Measurements from ENCODE around the gene GNAT1. TPM values are rescaled to one million over a fixed set of nuclear protein-coding genes. Genes with fewer than 3 reads are reported as not detected.
A peak's percentile ranks its signal among the peaks of the same experiment; 100 is the strongest.

The GNAT1 gene
- total and polyA plus RNA-seq, 2 of the 13 experiments (the other 11 are each of a cell fraction or from before 2014, with no cell fraction given): 0.15 TPM; not detected in 1

- no peak for TF ChIP-seq FOXP4 (CRISPR knock-in tag; IDR thresholded peaks at IDR 0.05)
- TF ChIP-seq TFDP2 (CRISPR knock-in tag; IDR thresholded peaks at IDR 0.05): no peak
- no peak for TF ChIP-seq CTCF (CRISPR knock-in tag; IDR thresholded peaks at IDR 0.05)
- TF ChIP-seq MATR3 (CRISPR knock-in tag; IDR thresholded peaks at IDR 0.05): no peak
- no peak for TF ChIP-seq KLF9 (CRISPR knock-in tag; IDR thresholded peaks at IDR 0.05; ENCODE audit: low read depth)
- TF ChIP-seq TAF15 (IDR thresholded peaks at IDR 0.05; ENCODE audit: low read depth, low read length, poor library complexity, severe bottlenecking): no peak
- no peak for TF ChIP-seq PCBP2 (optimal IDR thresholded peaks at IDR 0.05; ENCODE audit: low read depth, low read length, poor library complexity, severe bottlenecking)
- TF ChIP-seq PRDM15 (CRISPR knock-in tag; IDR thresholded peaks at IDR 0.05): peak; percentile 31; the same call in 1 of the 2 replicates
- peak; percentile 9; the same call in 1 of the 2 replicates for TF ChIP-seq RXRB (CRISPR knock-in tag; IDR thresholded peaks at IDR 0.05; ENCODE audit: borderline replicate concordance)
- 0 out of 2 replicates have a peak, but pooled peaks have one; percentile 4 for TF ChIP-seq ZNF691 (CRISPR knock-in tag; IDR thresholded peaks at IDR 0.05; ENCODE audit: borderline replicate concordance, low read depth)
- TF ChIP-seq, protein P1, sequence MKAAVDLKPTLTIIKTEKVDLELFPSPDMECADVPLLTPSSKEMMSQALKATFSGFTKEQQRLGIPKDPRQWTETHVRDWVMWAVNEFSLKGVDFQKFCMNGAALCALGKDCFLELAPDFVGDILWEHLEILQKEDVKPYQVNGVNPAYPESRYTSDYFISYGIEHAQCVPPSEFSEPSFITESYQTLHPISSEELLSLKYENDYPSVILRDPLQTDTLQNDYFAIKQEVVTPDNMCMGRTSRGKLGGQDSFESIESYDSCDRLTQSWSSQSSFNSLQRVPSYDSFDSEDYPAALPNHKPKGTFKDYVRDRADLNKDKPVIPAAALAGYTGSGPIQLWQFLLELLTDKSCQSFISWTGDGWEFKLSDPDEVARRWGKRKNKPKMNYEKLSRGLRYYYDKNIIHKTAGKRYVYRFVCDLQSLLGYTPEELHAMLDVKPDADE (CRISPR knock-in tag; IDR thresholded peaks at IDR 0.05): 0 out of 2 replicates have a peak, but pooled peaks have one; percentile 46
- no peak for TF ChIP-seq SKI (IDR thresholded peaks at IDR 0.05; ENCODE audit: partially characterized antibody)
- TF ChIP-seq POGZ (CRISPR knock-in tag; IDR thresholded peaks at IDR 0.05): no peak
- TF ChIP-seq IKZF1 (IDR thresholded peaks at IDR 0.05): no peak
- no peak for TF ChIP-seq ZBTB39 (CRISPR knock-in tag; IDR thresholded peaks at IDR 0.05)
- TF ChIP-seq KDM3A (CRISPR knock-in tag; IDR thresholded peaks at IDR 0.05; ENCODE audit: low read depth): no peak
Measured at GRCh38 chr3:50194903-50195500, 3.6 kb downstream of the GNAT1 start (continued).

All from HepG2 (cell line).